PC-3 (cell line): ENCODE data around the gene MSH2. TPM values are rescaled to one million over a fixed set of nuclear protein-coding genes. Genes with fewer than 3 reads are reported as not detected.
"Not testable (repeated sequence)": the region's sequence is repeated elsewhere in the genome, so short reads cannot be mapped to it uniquely, and the experiment has no call there.

Experiments
- ATAC-seq: fragments of 200-7000 bp; cut with Tn5 transposase; 2 replicates; pipeline ENCODE4 v1.9.1; 2020; ENCODE audit warnings: mild to moderate bottlenecking, moderate library complexity
- BruUV-seq: library from RNA; stranded (reverse); fragments of 400-500 nt; replicated peaks from 2 replicates; lab custom pipeline; 2021; lab: Mats Ljungman, UMichigan
- CTCF ChIA-PET: fragments of 300-600 bp; sonication (Branson Sonifier 250); formaldehyde crosslinking; loops from one replicate; lab custom pipeline; 2022; ENCODE audit warnings: antibody characterized with exemption; lab: Charles Lee
- POLR2A ChIA-PET: fragments of 300-600 bp; sonication (Branson Sonifier 250); formaldehyde crosslinking; loops from one replicate; lab custom pipeline; 2022; ENCODE audit warnings: antibody characterized with exemption; ENCODE audit not compliant: unreplicated experiment; lab: Charles Lee
- DNase-seq: peaks from one replicate; pipeline ENCODE4 v3.0.0-alpha.2; 2015
- H2AFZ ChIP-seq: fragments of 300-600 bp; sonication (generic); 2 replicates; pipeline ENCODE4 v1.6.0; 2016; ENCODE audit warnings: antibody characterized with exemption, low read length
- H3F3A ChIP-seq: fragments of 300-600 bp; sonication (generic); one replicate; pipeline ENCODE4 v1.6.0; 2017; ENCODE audit warnings: antibody characterized with exemption, low read length, control low read depth, mild to moderate bottlenecking; ENCODE audit not compliant: unreplicated experiment
- H3K27ac ChIP-seq: fragments of 300-600 bp; sonication (generic); 2 replicates; pipeline ENCODE4 v1.5.1; 2016; ENCODE audit warnings: mild to moderate bottlenecking, low read length
- H3K27me3 ChIP-seq: fragments of 300-600 bp; sonication (generic); 2 replicates; pipeline ENCODE4 v1.6.1; 2016; ENCODE audit warnings: low read length, mixed read lengths
- H3K36me3 ChIP-seq: fragments of 300-600 bp; sonication (generic); 2 replicates; pipeline ENCODE4 v1.6.1; 2016; ENCODE audit warnings: low read depth, mixed run types, low read length, mixed read lengths
- H3K4me1 ChIP-seq: fragments of 300-600 bp; sonication (generic); 2 replicates; pipeline ENCODE4 v1.5.1; 2016; ENCODE audit warnings: low read length; ENCODE audit not compliant: insufficient read depth
- H3K4me2 ChIP-seq: fragments of 300-600 bp; sonication (generic); 2 replicates; pipeline ENCODE4 v1.6.0; 2016; ENCODE audit warnings: low read length
- H3K4me3 ChIP-seq: fragments of 300-600 bp; sonication (generic); 2 replicates; pipeline ENCODE4 v1.5.1; 2016; ENCODE audit warnings: mild to moderate bottlenecking, low read length, mixed read lengths
- H3K79me2 ChIP-seq: fragments of 300-600 bp; sonication (generic); 2 replicates; pipeline ENCODE4 v1.6.1; 2017; ENCODE audit warnings: low read length, mixed read lengths
- H3K9ac ChIP-seq: fragments of 300-600 bp; sonication (generic); 2 replicates; pipeline ENCODE4 v1.6.0; 2016; ENCODE audit warnings: mild to moderate bottlenecking, low read length
- H3K9me2 ChIP-seq: fragments of 300-600 bp; sonication (generic); replicated peaks from 2 replicates; pipeline ENCODE4 v1.6.1; 2016; ENCODE audit warnings: mixed run types, low read length, mixed read lengths
- H3K9me3 ChIP-seq: fragments of 300-600 bp; sonication (generic); 2 replicates; pipeline ENCODE4 v1.6.1; 2016; ENCODE audit warnings: low read length, mixed read lengths
- H4K20me1 ChIP-seq: fragments of 300-600 bp; sonication (generic); 2 replicates; pipeline ENCODE4 v1.6.1; 2016; ENCODE audit warnings: low read length, mixed read lengths
- CTCF ChIP-seq: fragments of 300-600 bp; sonication (generic); conservative IDR thresholded peaks from 2 replicates; pipeline ENCODE4 v1.5.1; 2017; ENCODE audit warnings: antibody characterized with exemption, low read depth, mild to moderate bottlenecking, low read length
- EZH2 ChIP-seq: fragments of 300-600 bp; sonication (generic); IDR thresholded peaks from one replicate; pipeline ENCODE4 v1.6.1; 2017; ENCODE audit warnings: antibody characterized with exemption, mild to moderate bottlenecking, low read length; ENCODE audit not compliant: unreplicated experiment
- EZH2phosphoT487 ChIP-seq: fragments of 300-600 bp; sonication (generic); IDR thresholded peaks from 2 replicates; pipeline ENCODE4 v1.6.1; 2018; ENCODE audit warnings: mild to moderate bottlenecking, antibody characterized with exemption, low read length, borderline replicate concordance
- intact Hi-C: fragments of 100-400 bp; cut with micrococcal nuclease; formaldehyde crosslinking; loops from 2 replicates; pipeline ENCODE4 v1.9.0; 2023
- total RNA-seq: library from RNA; depleted of rRNA; stranded (reverse); fragments of >200 nt; gene quantifications from 2 replicates; pipeline ENCODE4 v1.2.3, GENCODE V29; 2014

The MSH2 gene
- total RNA-seq, 1 experiment from 2014 or later: 70.7 TPM

- TF ChIP-seq EZH2 (no peak), CTCF (no peak), EZH2phosphoT487 (no peak)
- Histone ChIP-seq H3K4me3 (no peak overlapping the region), H3K9me2 (no peaks in the 10 kb centered on the region), H2AFZ (no peak overlapping the region), H4K20me1 (no peaks in the 10 kb centered on the region), H3F3A (no peaks in the 10 kb centered on the region), H3K9me3 (no peaks in the 10 kb centered on the region), H3K4me2 (no peak overlapping the region), H3K27me3 (no peaks in the 10 kb centered on the region), H3K36me3 (no peaks in the 10 kb centered on the region), H3K79me2 (no peaks in the 10 kb centered on the region), H3K4me1 (peaks cover 25% of the 10 kb centered on the region), H3K9ac (no peak overlapping the region), H3K27ac (peak overlapping the region; percentile 37)
- no TSS peak for BruUV-seq
- POLR2A ChIA-PET: no interaction called here
- intact Hi-C loops: no loop called here
- no peak for ATAC-seq
- DNase-seq: no peak
- CTCF ChIA-PET: no interaction called here
Observed at GRCh38 chr2:47360283-47360682, 42.7 kb upstream of the MSH2 start.

- intact Hi-C loops: no loop called here
- BruUV-seq: no TSS peak
Observed at GRCh38 chr2:47360927-47361326, 42.0 kb upstream of the MSH2 start.

GRCh38 chr2:47361505-47362229 is 41.3 kb upstream of the MSH2 start:
- H3K9me2 ChIP-seq, H3K27me3 ChIP-seq, POLR2A ChIA-PET, DNase-seq, BruUV-seq, H3K79me2 ChIP-seq, H3K4me3 ChIP-seq, H3K9ac ChIP-seq, ATAC-seq, H3F3A ChIP-seq, H2AFZ ChIP-seq, CTCF ChIA-PET, intact Hi-C loops, H3K9me3 ChIP-seq, H3K36me3 ChIP-seq, H4K20me1 ChIP-seq: not testable (repeated sequence)
- Histone ChIP-seq H3K4me2 (peak overlapping the region; percentile 56), H3K4me1 (peaks cover 17% of the 10 kb centered on the region), H3K27ac (peak overlapping the region; percentile 73)

More at GRCh38 chr2:47360927-47361326, 42.0 kb upstream of the MSH2 start:
- no peaks in the 10 kb centered on the region for H3F3A ChIP-seq
- CTCF ChIA-PET: no interaction called here
- peaks cover 19% of the 10 kb centered on the region for H3K4me1 ChIP-seq
- H3K4me3 ChIP-seq: no peak overlapping the region
- no peaks in the 10 kb centered on the region for H4K20me1 ChIP-seq
- peak; percentile 99 for ATAC-seq
- no peaks in the 10 kb centered on the region for H3K9me2 ChIP-seq
- H3K9ac ChIP-seq: no peak overlapping the region
- H3K36me3 ChIP-seq: no peaks in the 10 kb centered on the region
- H3K27me3 ChIP-seq: no peaks in the 10 kb centered on the region
- no peak overlapping the region for H2AFZ ChIP-seq
- DNase-seq: peak; percentile 96
- H3K9me3 ChIP-seq: no peaks in the 10 kb centered on the region
- no peaks in the 10 kb centered on the region for H3K79me2 ChIP-seq
- peak overlapping the region; percentile 56 for H3K4me2 ChIP-seq
- H3K27ac ChIP-seq: peak overlapping the region; percentile 73
- TF ChIP-seq CTCF (no peak), EZH2phosphoT487 (no peak), EZH2 (no peak)
- POLR2A ChIA-PET: no interaction called here
